Measurements from ENCODE around the gene PLXDC2. TPM values are rescaled to one million over a fixed set of nuclear protein-coding genes. Genes with fewer than 3 reads are reported as not detected.
"Not testable (repeated sequence)": the region's sequence is repeated elsewhere in the genome, so short reads cannot be mapped to it uniquely, and the experiment has no call there.

Gene PLXDC2
- total RNA-seq: 94.1 TPM

- peak within 1 kb of the TSS; percentile 93 to 94 for H3K27ac ChIP-seq
- H3K27me3 ChIP-seq: no peaks in the 10 kb centered on the region
- no peak for TF ChIP-seq CTCF (IDR thresholded peaks at IDR 0.05)
- H3K4me3 ChIP-seq: peak within 1 kb of the TSS; percentile 72 to 85
- no peaks in the 10 kb centered on the region for H3K9me3 ChIP-seq
- peak in 1 of 2 donors; percentile 79 for DNase-seq (ENCODE audit: low spot score in 2 of 2)
- H3K4me1 ChIP-seq: peaks cover 2 to 24% of the 10 kb centered on the region in 2 donors
- intact Hi-C loops (cut with DNase I): loop anchor here (1.0 to 10.0 kb wide), 7 partner anchors 186 to 1028 kb away; no protein-coding TSS in a partner anchor
- H3K36me3 ChIP-seq: no peaks in the 10 kb centered on the region
Measured at GRCh38 chr10:19816411-19817230, at the start of gene PLXDC2. Gene PLXDC2, plus strand, starts transcription at chr10:19816432.

GRCh38 chr10:19767876-19768275, 48.4 kb upstream of the PLXDC2 start:
- H3K4me1 ChIP-seq: no peaks in the 10 kb centered on the region
- H3K4me3 ChIP-seq: no peak overlapping the region
- no peaks in the 10 kb centered on the region for H3K27me3 ChIP-seq
- no peaks in the 10 kb centered on the region for H3K36me3 ChIP-seq
- no peak for TF ChIP-seq CTCF (IDR thresholded peaks at IDR 0.05)
- no peak for DNase-seq (ENCODE audit: low spot score in 2 of 2)
- H3K27ac ChIP-seq: no peak overlapping the region
- intact Hi-C loops (cut with DNase I): no loop called here
- no peaks in the 10 kb centered on the region for H3K9me3 ChIP-seq

GRCh38 chr10:19769826-19770225, 46.4 kb upstream of the PLXDC2 start:
- H3K9me3 ChIP-seq; intact Hi-C loops (cut with DNase I): not testable (repeated sequence)

GRCh38 chr10:19772972-19773371, 43.3 kb upstream of the PLXDC2 start:
- no peak for TF ChIP-seq CTCF (IDR thresholded peaks at IDR 0.05)
- H3K4me1 ChIP-seq: no peaks in the 10 kb centered on the region
- no peak overlapping the region for H3K4me3 ChIP-seq
- H3K36me3 ChIP-seq: no peaks in the 10 kb centered on the region
- no peaks in the 10 kb centered on the region for H3K9me3 ChIP-seq
- no peak overlapping the region for H3K27ac ChIP-seq
- H3K27me3 ChIP-seq: no peaks in the 10 kb centered on the region
- DNase-seq (ENCODE audit: low spot score in 2 of 2): no peak
- intact Hi-C loops (cut with DNase I): no loop called here

More at GRCh38 chr10:19769826-19770225, 46.4 kb upstream of the PLXDC2 start:
- H3K27me3 ChIP-seq; DNase-seq (ENCODE audit: low spot score in 2 of 2); H3K27ac ChIP-seq; H3K36me3 ChIP-seq; H3K4me1 ChIP-seq; H3K4me3 ChIP-seq: not testable (repeated sequence)

- no peak for DNase-seq (ENCODE audit: low spot score in 2 of 2)
- H3K4me3 ChIP-seq: no peak overlapping the region
- H3K36me3 ChIP-seq: no peaks in the 10 kb centered on the region
- H3K27me3 ChIP-seq: no peaks in the 10 kb centered on the region
- no peaks in the 10 kb centered on the region for H3K4me1 ChIP-seq
- H3K9me3 ChIP-seq: no peaks in the 10 kb centered on the region
- no peak overlapping the region for H3K27ac ChIP-seq
- intact Hi-C loops (cut with DNase I): no loop called here
- no peak for TF ChIP-seq CTCF (IDR thresholded peaks at IDR 0.05)
Measured at GRCh38 chr10:19775296-19775695, 40.9 kb upstream of the PLXDC2 start.

GRCh38 chr10:19777806-19778205, 38.4 kb upstream of the PLXDC2 start:
- no peaks in the 10 kb centered on the region for H3K9me3 ChIP-seq
- no peak overlapping the region for H3K4me3 ChIP-seq
- no peak overlapping the region for H3K27ac ChIP-seq
- H3K4me1 ChIP-seq: no peaks in the 10 kb centered on the region
- intact Hi-C loops (cut with DNase I): no loop called here
- no peaks in the 10 kb centered on the region for H3K36me3 ChIP-seq
- TF ChIP-seq CTCF (IDR thresholded peaks at IDR 0.05): no peak
- H3K27me3 ChIP-seq: no peaks in the 10 kb centered on the region
- no peak for DNase-seq (ENCODE audit: low spot score in 2 of 2)
